ENCODE results near the gene SLIT2. TPM values are rescaled to one million over a fixed set of nuclear protein-coding genes. Genes with fewer than 3 reads are reported as not detected.

SLIT2 gene
- total RNA-seq, 2 experiments from 2014 or later: not detected

GRCh38 chr4:20253735-20254409, 2.2 kb downstream of the SLIT2 start:
- H3K4me3 Mint-ChIP-seq: no peak overlapping the region
- peaks cover 5% of the 10 kb centered on the region for H3K36me3 Mint-ChIP-seq (ENCODE audit: low read depth)
- peaks cover 44% of the 10 kb centered on the region for H3K27me3 Mint-ChIP-seq (ENCODE audit: low read depth)
- POLR2A ChIA-PET: no interaction called here
- no peaks in the 10 kb centered on the region for H3K9me3 Mint-ChIP-seq (ENCODE audit: insufficient read depth)
- peaks cover 5% of the 10 kb centered on the region for H3K4me1 Mint-ChIP-seq (ENCODE audit: low read depth)
- ATAC-seq (no peak), DNase-seq (no peak)
- CTCF ChIA-PET: no interaction called here
- no peak overlapping the region for H3K27ac Mint-ChIP-seq

GRCh38 chr4:20254511-20255250, 3.0 kb downstream of the SLIT2 start:
- Mint-ChIP-seq H3K27ac (no peak overlapping the region), H3K4me3 (peak overlapping the region; percentile 22), H3K27me3 (ENCODE audit: low read depth) (peaks cover 42% of the 10 kb centered on the region), H3K36me3 (ENCODE audit: low read depth) (peaks cover 5% of the 10 kb centered on the region), H3K4me1 (ENCODE audit: low read depth) (peaks cover 5% of the 10 kb centered on the region), H3K9me3 (ENCODE audit: insufficient read depth) (no peaks in the 10 kb centered on the region)
- CTCF ChIA-PET: no interaction called here
- DNase-seq: no peak
- POLR2A ChIA-PET: no interaction called here
- ATAC-seq: no peak

- DNase-seq (no peak), ATAC-seq (no peak)
- Mint-ChIP-seq H3K27ac (no peak overlapping the region), H3K4me3 (no peak overlapping the region), H3K9me3 (ENCODE audit: insufficient read depth) (no peaks in the 10 kb centered on the region), H3K36me3 (ENCODE audit: low read depth) (peaks cover 5% of the 10 kb centered on the region), H3K4me1 (ENCODE audit: low read depth) (peaks cover 5% of the 10 kb centered on the region), H3K27me3 (ENCODE audit: low read depth) (peaks cover 42% of the 10 kb centered on the region)
- POLR2A ChIA-PET: no interaction called here
- CTCF ChIA-PET: no interaction called here
Observed at GRCh38 chr4:20255251-20255586, 3.5 kb downstream of the SLIT2 start.

- H3K9me3 Mint-ChIP-seq (ENCODE audit: insufficient read depth): no peaks in the 10 kb centered on the region
- POLR2A ChIA-PET: no interaction called here
- CTCF ChIA-PET: no interaction called here
- no peak overlapping the region for H3K27ac Mint-ChIP-seq
- no peak overlapping the region for H3K4me3 Mint-ChIP-seq
- DNase-seq: no peak
- peaks cover 36% of the 10 kb centered on the region for H3K27me3 Mint-ChIP-seq (ENCODE audit: low read depth)
- peaks cover 5% of the 10 kb centered on the region for H3K36me3 Mint-ChIP-seq (ENCODE audit: low read depth)
- no peak for ATAC-seq
- H3K4me1 Mint-ChIP-seq (ENCODE audit: low read depth): peaks cover 5% of the 10 kb centered on the region
Observed at GRCh38 chr4:20255823-20256222, 4.1 kb downstream of the SLIT2 start.

GRCh38 chr4:20256381-20256881, 4.7 kb downstream of the SLIT2 start:
- Mint-ChIP-seq H3K9me3 (ENCODE audit: insufficient read depth) (no peaks in the 10 kb centered on the region), H3K4me1 (ENCODE audit: low read depth) (peaks cover 4% of the 10 kb centered on the region), H3K27ac (no peak overlapping the region), H3K36me3 (ENCODE audit: low read depth) (peaks cover 5% of the 10 kb centered on the region), H3K4me3 (no peak overlapping the region), H3K27me3 (ENCODE audit: low read depth) (peaks cover 30% of the 10 kb centered on the region)
- no peak for DNase-seq
- POLR2A ChIA-PET: no interaction called here
- no peak for ATAC-seq
- CTCF ChIA-PET: interaction anchor here (1.7 kb wide), 1 partner anchor 8 kb away, joined by 3 read pairs; no protein-coding TSS in a partner anchor

GRCh38 chr4:20259707-20260106, 8.0 kb downstream of the SLIT2 start:
- Mint-ChIP-seq H3K4me3 (no peak overlapping the region), H3K9me3 (ENCODE audit: insufficient read depth) (no peaks in the 10 kb centered on the region), H3K27ac (no peak overlapping the region), H3K4me1 (ENCODE audit: low read depth) (no peaks in the 10 kb centered on the region), H3K36me3 (ENCODE audit: low read depth) (peaks cover 3% of the 10 kb centered on the region), H3K27me3 (ENCODE audit: low read depth) (peaks cover 11% of the 10 kb centered on the region)
- ChIA-PET POLR2A (no interaction called here), CTCF (no interaction called here)
- no peak for DNase-seq
- ATAC-seq: no peak

- CTCF ChIA-PET: no interaction called here
- H3K4me1 Mint-ChIP-seq (ENCODE audit: low read depth): no peaks in the 10 kb centered on the region
- ATAC-seq (no peak), DNase-seq (no peak)
- no peak overlapping the region for H3K27ac Mint-ChIP-seq
- H3K4me3 Mint-ChIP-seq: no peak overlapping the region
- H3K9me3 Mint-ChIP-seq (ENCODE audit: insufficient read depth): no peaks in the 10 kb centered on the region
- POLR2A ChIA-PET: no interaction called here
- peaks cover 1% of the 10 kb centered on the region for H3K27me3 Mint-ChIP-seq (ENCODE audit: low read depth)
- H3K36me3 Mint-ChIP-seq (ENCODE audit: low read depth): no peaks in the 10 kb centered on the region
Observed at GRCh38 chr4:20260821-20261220, 9.1 kb downstream of the SLIT2 start.

GRCh38 chr4:20262221-20262620, 10.5 kb downstream of the SLIT2 start:
- POLR2A ChIA-PET: no interaction called here
- no peak for DNase-seq
- Mint-ChIP-seq H3K36me3 (ENCODE audit: low read depth) (no peaks in the 10 kb centered on the region), H3K9me3 (ENCODE audit: insufficient read depth) (no peaks in the 10 kb centered on the region), H3K27ac (no peak overlapping the region), H3K4me3 (no peak overlapping the region), H3K27me3 (ENCODE audit: low read depth) (peaks cover under 1% of the 10 kb centered on the region), H3K4me1 (ENCODE audit: low read depth) (no peaks in the 10 kb centered on the region)
- CTCF ChIA-PET: no interaction called here
- no peak for ATAC-seq

- H3K4me3 Mint-ChIP-seq: no peak overlapping the region
- H3K9me3 Mint-ChIP-seq (ENCODE audit: insufficient read depth): no peaks in the 10 kb centered on the region
- no peak for DNase-seq
- H3K36me3 Mint-ChIP-seq (ENCODE audit: low read depth): no peaks in the 10 kb centered on the region
- no peak for ATAC-seq
- no peaks in the 10 kb centered on the region for H3K27me3 Mint-ChIP-seq (ENCODE audit: low read depth)
- no peaks in the 10 kb centered on the region for H3K4me1 Mint-ChIP-seq (ENCODE audit: low read depth)
- H3K27ac Mint-ChIP-seq: no peak overlapping the region
- CTCF ChIA-PET: no interaction called here
- POLR2A ChIA-PET: no interaction called here
Observed at GRCh38 chr4:20264688-20265087, 13.0 kb downstream of the SLIT2 start.

GRCh38 chr4:20265726-20266125, 14.0 kb downstream of the SLIT2 start:
- H3K36me3 Mint-ChIP-seq (ENCODE audit: low read depth): no peaks in the 10 kb centered on the region
- H3K27ac Mint-ChIP-seq: no peak overlapping the region
- no peaks in the 10 kb centered on the region for H3K27me3 Mint-ChIP-seq (ENCODE audit: low read depth)
- no peak for ATAC-seq
- POLR2A ChIA-PET: no interaction called here
- no peaks in the 10 kb centered on the region for H3K9me3 Mint-ChIP-seq (ENCODE audit: insufficient read depth)
- CTCF ChIA-PET: no interaction called here
- no peak for DNase-seq
- no peaks in the 10 kb centered on the region for H3K4me1 Mint-ChIP-seq (ENCODE audit: low read depth)
- H3K4me3 Mint-ChIP-seq: no peak overlapping the region

- DNase-seq (no peak), ATAC-seq (no peak)
- Mint-ChIP-seq H3K27ac (no peak overlapping the region), H3K36me3 (ENCODE audit: low read depth) (no peaks in the 10 kb centered on the region), H3K4me3 (no peak overlapping the region), H3K9me3 (ENCODE audit: insufficient read depth) (no peaks in the 10 kb centered on the region), H3K4me1 (ENCODE audit: low read depth) (no peaks in the 10 kb centered on the region), H3K27me3 (ENCODE audit: low read depth) (no peaks in the 10 kb centered on the region)
- POLR2A ChIA-PET: no interaction called here
- CTCF ChIA-PET: interaction anchor here (1.0 kb wide), 1 partner anchor 18 kb away, joined by 3 read pairs; no protein-coding TSS in a partner anchor
Observed at GRCh38 chr4:20266215-20267082, 14.7 kb downstream of the SLIT2 start.

GRCh38 chr4:20268028-20268427, 16.3 kb downstream of the SLIT2 start:
- Mint-ChIP-seq H3K4me1 (ENCODE audit: low read depth) (no peaks in the 10 kb centered on the region), H3K9me3 (ENCODE audit: insufficient read depth) (peaks cover 5% of the 10 kb centered on the region), H3K36me3 (ENCODE audit: low read depth) (no peaks in the 10 kb centered on the region), H3K4me3 (no peak overlapping the region), H3K27ac (no peak overlapping the region), H3K27me3 (ENCODE audit: low read depth) (no peaks in the 10 kb centered on the region)
- no peak for DNase-seq
- CTCF ChIA-PET: no interaction called here
- POLR2A ChIA-PET: no interaction called here
- ATAC-seq: no peak
